Activated CD4-positive, alpha-beta T cell treated with anti-CD3 and anti-CD28 coated beads for 24 hours (primary cell): ENCODE measurements around the gene SH3GL3.

Source experiments
- DNase-seq, 2 donors: peaks; one replicate each; pipeline ENCODE4 v3.0.0-alpha.2; 2020; ENCODE audit warnings: low read depth in 2 of 2

Gene SH3GL3

DNA sequence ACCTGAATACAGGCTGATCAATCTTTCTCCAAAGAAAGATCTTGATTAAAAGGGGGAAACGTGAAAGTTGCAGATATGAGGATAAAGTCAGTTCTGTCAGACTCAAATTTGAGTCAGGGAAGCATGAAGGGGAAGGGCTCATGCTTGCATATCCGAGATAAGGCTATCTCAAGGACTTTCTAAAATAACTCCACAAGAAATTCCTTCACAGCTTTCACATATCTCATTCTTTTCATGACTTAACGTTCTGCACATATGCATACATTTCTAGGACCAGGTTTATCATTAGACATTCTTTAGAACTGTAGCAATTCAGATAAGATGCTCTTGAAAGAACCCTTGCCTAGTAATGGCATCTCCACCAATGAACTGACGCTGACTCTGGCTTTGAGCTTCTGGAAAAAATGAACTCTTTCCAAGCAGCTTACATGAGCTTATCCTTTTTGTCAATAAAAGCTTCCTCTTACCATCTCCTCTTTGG lies 15.9 kb downstream of the SH3GL3 start:
- DNase-seq: no peak

DNA sequence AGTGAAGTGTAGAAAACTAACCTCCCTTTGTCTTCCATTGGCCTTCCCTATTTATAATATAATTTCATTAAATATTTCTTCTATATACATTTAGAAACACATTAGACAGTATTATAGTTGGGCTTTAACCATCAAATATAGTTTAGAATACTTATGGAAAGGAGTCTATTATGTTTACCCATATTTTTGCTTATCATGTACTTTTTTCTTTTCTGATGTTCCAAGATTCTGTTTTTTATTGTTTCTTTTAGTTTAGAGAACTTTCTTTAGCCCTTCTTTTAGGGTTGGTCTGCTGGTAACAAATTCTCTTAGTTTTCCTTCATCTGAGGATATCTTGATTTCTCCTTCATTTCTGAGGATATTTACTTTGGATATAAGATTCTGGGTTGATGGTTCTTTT lies 23.7 kb downstream of the SH3GL3 start:
- DNase-seq: no peak

DNA sequence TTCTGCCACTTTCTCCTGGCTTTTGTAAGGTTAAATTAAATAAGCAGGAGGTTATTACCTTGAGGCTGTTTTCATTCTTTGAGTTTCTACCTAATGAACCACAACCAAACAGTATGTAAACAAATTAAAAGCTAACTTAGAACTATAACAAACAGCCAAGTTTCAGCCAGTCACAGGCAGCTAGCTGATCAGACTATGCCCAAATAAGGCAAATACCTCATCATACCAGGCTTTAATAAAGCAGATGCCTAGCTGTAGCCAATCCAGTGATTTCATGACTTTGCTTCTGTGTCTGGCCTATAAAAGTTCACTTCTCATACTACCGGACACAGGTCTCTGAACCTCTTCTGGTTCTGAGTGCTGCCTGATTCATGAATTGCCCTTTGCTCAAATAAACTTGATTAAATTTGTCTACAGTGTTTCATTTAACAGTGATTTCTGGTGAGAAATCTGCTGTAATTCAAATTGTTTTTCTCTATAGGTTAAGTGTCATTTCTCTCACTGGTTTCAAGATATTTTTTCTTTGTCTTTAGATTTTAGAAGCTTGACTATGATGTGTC lies 24.2 kb downstream of the SH3GL3 start:
- DNase-seq: no peak

DNA sequence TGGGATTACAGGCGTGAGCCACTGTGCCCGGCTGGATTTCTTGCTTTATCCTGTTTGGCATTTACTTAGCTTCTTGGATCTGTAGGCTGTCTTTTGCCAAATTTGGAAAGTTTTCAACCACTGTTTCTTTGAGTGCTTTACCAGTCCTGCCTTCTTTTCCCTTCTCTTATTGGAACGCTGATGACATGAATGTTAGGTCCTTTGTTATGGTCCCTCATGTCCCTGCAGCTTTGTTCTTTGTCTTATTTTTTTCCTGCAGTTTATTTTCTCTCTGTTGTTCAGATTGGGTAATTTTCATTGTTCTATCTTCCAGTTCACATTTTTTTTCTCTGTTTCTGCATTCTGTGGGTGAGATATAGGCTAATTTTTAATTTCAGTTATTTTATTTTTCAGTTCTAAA lies 25.0 kb downstream of the SH3GL3 start:
- DNase-seq: no peak

DNA sequence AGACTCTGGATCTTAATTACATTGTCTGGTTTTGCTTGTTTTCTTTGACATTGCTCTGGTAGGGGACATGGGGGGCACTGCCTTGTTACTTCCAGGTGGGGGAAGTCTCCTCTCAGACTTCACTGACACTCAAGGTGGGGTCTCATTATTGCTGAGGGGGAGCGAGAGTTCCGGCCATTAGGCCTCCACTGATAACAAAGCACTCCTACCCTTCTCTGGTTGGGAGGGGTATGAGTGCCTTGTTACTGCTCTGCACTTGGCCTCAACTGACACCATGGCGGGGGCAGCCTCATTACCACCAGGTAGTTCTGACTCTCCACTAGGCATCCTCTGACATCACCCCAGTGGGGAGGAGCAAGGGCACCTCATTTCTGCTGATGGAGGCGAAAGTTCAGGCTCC lies 25.7 kb downstream of the SH3GL3 start:
- no peak for DNase-seq

DNA sequence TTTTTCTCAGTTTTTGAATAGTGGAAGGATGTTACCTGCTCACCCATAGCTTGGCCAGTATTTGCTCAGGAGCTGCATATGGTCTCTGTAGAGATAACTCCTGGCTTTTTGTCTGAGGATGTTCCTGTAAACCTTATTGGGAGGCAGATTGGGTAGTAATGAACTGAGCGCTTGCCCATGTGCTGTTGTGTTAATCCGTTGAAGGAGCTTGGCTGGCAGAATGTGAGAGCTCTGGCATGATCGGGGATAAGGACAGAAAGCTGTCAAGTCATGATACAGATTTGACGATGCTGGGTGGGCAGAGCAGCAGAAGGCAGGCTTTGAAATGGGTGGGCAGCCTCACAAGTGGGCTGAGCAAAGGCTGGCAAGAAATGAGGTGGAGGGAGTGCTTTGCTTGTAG lies 27.4 kb downstream of the SH3GL3 start:
- no peak for DNase-seq

DNA sequence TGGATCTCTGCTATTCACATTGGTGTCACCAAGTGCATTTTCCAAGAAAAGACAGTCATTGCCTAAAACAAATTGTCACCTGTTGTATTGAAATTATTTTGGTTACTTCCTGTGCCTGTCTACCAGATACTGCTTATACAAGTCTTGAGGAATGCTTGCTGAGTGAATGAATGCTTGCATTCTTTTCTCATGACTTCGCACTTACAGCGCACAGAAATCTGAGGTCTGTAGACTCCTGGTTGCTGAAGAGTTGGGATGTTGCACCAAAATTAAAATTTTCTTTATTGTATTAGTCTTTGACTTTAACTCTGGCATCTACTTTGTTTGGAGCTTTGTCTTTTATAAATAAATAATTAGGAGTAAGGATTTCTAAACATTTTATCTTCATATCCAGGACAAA lies 28.4 kb downstream of the SH3GL3 start:
- DNase-seq: no peak

DNA sequence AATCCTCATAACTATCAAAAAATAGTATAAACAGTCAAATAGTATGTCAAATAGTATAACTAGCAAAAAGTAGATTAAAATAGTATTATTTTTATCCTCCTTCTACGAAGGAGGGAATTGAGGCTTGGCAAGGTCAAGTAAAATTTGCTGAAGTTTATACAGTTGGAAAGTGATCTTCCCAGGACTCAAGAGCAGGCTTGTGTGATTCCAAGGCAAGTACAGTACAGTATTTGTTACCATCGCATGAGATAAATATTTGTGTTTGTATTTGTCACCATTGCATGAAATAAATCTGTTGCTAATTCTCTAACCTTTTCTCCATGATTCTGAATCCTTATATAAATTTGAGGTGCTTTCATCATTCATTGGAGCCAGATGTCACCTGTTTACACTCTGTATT lies 28.9 kb downstream of the SH3GL3 start:
- DNase-seq: no peak

DNA sequence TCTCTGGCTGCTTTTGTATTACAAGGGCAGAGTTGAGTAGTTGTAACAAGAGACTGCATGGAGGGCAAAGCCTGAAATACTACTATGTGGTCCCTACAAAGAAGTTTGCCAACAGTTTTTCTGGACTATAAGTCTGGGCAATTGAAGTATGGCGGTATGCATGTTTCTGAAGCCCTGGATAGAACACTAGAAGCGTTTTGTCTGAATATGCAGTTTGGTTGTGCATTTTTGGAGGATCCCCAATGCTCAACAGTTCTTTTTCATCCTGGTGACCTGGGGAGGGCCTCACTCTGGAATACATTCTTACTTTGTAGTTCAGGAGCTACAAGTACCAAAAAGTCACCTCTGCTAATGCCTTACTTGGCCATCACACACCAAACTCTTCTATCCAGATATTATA lies 29.6 kb downstream of the SH3GL3 start:
- DNase-seq: no peak

DNA sequence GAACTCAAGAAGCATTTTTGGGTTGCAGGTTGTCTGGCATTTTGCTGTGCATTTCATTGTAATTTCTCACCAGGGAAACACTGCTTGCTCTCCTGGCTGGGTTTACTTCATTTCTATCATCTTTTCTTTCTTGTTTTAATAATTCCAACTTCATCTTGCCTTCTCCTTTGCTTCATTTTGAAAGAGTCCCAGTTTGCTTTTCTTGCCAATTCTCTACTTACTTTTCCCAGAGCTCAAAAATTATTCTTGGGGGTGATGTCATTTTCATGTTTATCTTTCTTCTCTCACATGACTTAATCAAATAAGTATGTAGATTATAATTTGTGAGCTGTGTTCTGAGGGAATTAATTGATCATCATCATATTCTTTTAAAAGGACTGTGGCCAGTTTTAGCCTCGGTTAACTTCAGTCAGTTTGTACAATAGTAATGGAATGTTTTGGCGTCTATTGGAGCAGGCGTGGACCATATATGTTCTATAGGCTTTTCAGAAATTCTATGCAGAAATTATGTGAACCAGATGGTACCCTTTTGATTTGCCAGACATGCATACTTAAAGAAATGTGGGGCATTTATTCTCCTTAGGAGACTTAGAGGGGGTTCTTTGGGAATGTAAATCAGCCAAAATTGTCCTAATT lies 30.1 kb downstream of the SH3GL3 start:
- DNase-seq: no peak

DNA sequence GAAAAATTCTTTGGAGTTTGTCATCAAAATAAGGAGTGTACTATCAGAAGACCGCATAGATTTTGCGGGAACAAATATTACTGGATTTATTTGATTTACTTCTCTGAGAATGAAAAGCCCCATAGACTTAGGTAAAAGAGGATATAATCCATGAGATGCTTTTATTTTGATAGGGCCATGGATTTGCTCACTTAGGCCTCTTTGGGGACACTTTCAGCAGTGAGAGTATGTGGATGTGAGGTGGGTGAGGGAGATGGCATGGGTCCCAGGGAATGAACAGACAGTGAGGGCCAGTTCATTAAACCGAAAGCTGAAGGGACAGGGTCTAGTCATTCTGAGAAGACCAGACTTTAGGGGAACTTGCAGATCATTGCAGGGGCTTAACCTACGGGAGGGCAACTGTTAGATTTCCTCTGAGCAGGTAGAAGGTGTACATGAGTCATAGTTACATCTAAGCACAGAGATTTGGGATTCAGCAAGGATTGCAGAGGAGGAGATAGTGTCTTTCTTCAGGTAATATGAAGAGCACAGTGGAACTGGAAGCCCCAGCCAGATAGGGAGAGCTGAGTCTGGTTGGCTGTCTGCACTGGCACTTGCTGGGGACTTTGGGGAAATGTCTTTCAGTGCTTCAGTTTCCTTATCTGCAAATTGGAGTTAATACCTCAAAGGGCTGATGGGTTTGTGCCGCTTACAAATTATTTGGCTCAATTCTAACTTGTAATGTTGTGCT lies 30.8 kb downstream of the SH3GL3 start:
- no peak for DNase-seq

DNA sequence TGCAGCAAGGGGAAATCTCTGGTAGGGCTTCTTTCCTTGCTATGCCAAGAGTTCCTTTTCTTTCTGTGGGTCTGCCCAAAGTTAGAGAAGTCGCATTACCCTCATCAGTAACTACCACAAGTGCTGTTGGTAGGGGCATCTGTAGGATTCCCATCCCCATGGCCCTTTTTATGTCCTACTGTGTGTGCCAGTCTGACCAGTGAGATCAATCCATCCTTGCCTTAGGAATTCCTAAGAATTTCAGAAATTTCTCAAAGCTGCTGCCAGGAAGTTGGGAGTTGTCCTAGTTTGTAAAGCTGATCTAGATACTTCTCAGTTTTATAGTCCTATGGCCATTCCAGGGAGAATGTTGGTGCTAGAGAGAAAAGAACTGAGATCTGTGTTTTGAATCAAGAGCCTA lies 36.5 kb downstream of the SH3GL3 start:
- DNase-seq: no peak

DNA sequence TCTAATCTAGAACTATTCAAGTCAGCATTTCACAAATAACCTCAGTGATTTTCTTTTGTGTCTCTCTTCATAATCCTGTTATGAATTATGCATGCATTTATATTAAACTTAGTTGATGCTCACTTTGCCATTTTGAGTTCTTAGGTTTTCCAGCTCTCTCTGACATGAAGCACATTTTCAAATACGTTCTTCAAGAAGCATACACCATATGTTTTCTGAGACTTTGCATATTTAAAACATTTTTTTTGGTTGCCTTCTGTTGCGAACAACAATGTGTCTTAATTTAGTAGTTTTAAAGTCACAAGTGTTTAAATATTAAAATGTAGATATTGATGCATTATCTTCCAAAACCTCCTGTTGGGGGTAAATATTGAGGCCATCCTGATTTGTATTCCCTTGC lies 37.5 kb downstream of the SH3GL3 start:
- no peak for DNase-seq

DNA sequence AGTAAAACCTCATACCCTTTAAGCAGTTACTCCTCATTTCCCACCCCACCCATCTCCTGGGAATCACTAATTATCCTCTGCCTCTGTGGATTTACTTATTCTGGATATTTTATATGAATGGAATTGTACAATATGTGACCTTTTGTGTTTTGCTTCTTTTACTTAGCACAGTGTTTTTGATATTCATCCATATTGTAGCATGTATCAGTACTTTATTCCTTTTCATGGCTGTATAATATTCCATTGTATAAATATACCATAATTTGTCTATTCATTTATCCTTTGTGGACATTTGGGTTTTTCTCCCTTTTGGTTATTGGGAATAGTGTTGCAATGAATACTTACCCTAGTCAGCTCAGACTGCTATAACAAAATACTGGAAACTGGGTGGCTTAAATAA lies 39.2 kb downstream of the SH3GL3 start:
- no peak for DNase-seq

DNA sequence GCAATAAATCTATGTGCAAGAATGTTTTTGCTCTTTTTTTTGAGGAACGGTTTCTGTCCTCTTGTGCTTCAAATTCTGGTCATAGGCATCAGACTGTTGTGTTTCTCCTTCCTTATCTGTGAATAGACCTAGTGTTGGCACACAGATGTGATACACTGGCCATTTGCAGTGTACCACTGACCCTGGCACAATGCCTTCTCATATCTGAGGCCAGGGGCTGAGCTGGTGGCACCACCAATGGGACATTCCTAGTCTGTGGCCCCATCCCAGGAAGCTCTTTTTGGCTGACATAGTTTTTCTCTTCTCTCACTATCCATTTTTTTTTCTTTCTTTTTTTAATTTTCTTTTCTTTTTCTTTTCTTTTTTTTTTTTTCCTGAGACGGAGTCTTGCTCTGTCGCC lies 40.4 kb downstream of the SH3GL3 start:
- DNase-seq: no peak

DNA sequence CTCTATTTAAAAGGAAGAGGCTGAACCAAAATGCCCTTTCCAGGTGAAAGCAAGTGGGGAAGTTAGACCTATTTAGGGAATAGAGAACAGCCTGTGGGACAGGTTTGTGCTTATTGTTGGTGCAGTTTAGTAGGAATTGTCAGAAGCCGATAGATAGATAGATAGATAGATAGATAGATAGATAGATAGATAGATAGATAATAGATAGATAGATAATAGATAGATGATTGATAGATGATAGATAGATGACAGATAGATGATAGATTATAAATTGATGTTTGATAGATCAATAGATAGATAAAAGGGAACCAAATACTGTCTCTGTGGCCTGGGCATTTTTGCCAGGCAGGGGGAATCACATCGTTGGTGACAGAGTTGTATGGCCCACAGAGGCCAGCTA lies 42.5 kb downstream of the SH3GL3 start:
- no peak for DNase-seq

DNA sequence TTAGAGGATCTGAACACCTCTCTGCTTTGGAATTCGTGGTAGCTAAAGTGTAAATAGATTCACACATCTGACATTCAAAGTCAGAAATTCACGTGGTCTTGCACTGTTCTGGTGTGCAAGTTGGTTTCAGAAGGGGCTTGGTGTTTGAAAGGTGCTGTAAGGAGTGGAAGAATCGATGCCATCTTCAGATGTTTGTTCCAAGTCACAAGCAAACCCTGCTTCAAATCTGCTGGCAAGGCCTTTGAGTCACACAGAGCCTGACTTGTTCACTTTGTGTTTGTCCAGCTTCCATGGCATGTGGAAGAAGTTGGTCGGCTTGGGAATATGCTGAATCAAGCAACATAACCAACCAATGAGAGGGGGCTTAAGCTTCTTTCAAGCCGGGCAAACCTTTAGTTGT lies 44.3 kb downstream of the SH3GL3 start:
- DNase-seq: no peak

DNA sequence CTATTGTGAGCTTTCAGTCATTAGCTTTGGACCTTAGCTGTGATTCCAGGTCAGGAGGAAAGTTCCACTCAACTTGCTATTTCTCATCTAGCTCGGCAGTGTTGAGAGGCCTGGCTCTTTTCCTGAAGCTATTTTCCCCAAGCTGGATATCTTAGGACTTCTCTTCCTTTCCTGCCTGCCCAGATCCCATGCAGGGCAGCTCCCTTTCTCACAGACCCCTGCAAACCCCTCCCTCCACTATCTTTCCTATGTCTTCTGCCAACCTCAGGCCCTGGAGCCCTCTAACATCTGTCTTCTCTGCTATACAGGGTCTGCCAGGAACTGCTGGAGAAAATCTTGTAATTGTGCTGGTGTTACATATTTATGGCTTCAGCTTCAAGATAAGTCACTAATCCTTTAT lies 49.6 kb downstream of the SH3GL3 start:
- no peak for DNase-seq

DNA sequence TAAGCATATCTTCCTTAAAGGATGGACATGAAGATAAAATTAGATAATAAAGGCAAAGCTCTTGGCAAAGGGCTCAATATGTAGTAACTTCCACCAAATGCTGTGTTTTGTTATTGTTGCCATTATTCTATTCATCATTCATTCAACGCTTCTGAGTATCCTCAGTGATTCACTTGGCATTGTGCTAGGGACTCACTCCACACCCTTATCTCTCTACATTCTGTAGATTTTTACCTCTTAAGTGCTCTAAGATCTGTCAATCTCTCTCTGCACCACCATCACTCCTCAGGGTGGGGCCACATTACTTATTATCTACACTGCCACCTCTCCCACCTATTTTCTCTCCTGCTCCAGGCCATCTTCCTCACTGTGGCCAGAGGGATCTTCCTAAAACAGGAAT lies 51.2 kb downstream of the SH3GL3 start:
- no peak for DNase-seq

DNA sequence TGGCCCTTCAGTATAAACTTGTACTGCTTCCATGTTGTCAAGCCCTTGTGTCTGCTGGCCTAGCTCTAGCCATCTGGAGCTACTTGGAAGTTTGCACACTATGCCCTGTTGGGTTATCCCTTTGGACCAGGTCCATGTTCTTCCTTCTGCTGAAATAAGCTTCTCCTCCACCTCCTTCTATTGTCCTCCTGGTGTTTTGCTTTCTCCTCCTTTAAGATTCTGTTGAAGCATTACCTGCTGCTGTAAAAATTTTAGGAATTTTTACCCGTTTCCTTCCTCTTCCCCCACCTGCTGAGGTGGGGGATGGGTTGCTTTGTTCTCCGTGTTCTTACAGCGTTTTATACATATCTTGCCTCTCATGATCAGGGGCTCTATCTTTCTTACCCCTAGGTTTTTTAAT lies 51.7 kb downstream of the SH3GL3 start:
- no peak for DNase-seq

DNA sequence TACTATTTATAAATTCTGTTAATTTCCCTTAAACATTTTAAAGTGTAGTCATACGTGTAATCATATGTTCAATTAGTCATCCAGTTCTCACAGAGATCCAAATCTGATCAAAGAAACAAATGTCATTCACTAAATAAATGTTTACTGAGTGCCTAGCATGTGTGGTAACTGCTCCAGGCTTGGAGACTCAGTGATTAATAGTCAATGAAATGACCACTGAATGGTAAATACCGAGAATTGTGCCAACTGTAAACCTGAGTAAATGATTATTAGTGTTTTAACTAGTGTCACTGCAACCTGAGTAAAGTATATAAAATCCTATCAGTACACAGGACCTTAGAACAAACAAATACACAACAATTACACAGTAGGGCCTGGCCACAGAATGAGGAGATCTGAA lies 52.3 kb downstream of the SH3GL3 start:
- DNase-seq: no peak

DNA sequence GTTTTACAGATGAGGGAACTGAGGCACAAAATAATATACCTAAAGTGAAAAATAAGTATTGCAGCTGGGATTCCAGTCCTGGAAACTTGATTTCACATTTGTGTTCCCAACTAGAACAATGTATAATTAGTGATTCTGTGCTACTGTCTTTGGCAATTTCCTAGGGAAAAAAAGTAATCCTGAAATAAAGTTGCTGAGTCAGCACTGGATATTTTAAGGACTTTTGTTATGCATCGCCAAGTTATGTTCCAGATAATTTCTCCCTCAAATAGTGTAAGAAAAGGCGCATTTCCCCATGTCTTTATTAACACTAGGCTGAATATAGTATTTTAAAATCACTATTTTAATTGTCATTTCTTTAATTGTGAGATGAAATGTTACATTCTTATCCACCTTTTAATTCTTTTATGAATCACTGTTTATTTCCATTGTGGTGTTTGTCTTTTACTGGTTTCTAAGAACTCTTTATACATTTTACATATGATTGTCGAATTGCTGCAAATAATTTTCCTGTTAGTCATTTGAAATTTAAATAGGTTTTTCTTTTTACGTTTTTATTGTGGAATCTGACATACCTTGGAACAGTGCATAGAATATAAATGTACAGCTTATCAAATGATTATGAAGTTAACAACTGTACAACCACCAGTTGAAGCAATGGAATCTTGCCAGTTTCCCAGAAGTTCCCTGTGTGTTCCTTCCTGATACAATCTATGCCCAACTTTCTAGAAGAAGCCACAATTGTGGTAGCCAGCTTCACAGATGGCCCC lies 56.6 kb downstream of the SH3GL3 start:
- DNase-seq: no peak

DNA sequence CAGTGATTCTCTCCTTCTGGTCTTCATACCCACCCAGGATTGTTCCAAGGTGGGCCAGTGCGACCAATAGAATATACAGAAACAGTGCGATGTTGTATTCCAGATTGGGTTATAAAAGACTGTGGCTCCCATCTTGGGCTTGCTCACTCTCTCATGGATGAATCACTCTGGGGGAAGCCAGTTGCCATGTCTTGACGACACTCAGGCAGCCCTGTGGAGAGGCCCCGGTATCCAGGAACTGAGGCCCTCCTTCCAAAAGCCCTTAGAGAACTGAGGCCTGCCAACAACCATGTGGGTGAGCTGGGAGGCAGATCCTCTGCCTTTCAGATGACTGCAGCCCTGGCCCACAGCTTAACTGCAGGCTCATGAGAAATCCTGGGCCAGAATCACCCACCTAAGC lies 57.2 kb downstream of the SH3GL3 start:
- DNase-seq: no peak
